PFSK-1 (cell line): ENCODE data around the gene CHRND.

Source experiments
- FOXP2 ChIP-seq: optimal IDR thresholded peaks from 2 replicates; pipeline ENCODE3; 2011; ENCODE audit warnings: borderline replicate concordance, control low read depth, inconsistent platforms; ENCODE audit not compliant: insufficient read depth; ENCODE audit errors: extremely low read length, extremely low read depth
- POLR2AphosphoS5 ChIP-seq: IDR thresholded peaks from 2 replicates; pipeline ENCODE4 v1.6.1; 2012; ENCODE audit warnings: low read depth, mild to moderate bottlenecking, control low read depth, low read length, moderate library complexity
- SIN3A ChIP-seq: IDR thresholded peaks from 2 replicates; pipeline ENCODE4 v1.6.1; 2012; ENCODE audit warnings: mild to moderate bottlenecking, low read length, moderate library complexity, borderline replicate concordance; ENCODE audit not compliant: insufficient read depth
- TAF1 ChIP-seq: IDR thresholded peaks from 2 replicates; pipeline ENCODE4 v1.6.1; 2012; ENCODE audit warnings: low read length, control low read depth, borderline replicate concordance; ENCODE audit not compliant: insufficient read depth
- TF ChIP-seq, protein P1 (sequence below), 2 experiments: IDR thresholded peaks; 2 replicates each; pipeline versions ENCODE4 v1.6.1 to v1.8.0; 2011 to 2012; ENCODE audit warnings: low read depth in 2 of 2, low read length in 2 of 2, control low read depth in 1 of 2, inconsistent platforms in 1 of 2, mild to moderate bottlenecking in 1 of 2, moderate library complexity in 1 of 2; ENCODE audit not compliant: insufficient read depth in 1 of 2

DNA sequence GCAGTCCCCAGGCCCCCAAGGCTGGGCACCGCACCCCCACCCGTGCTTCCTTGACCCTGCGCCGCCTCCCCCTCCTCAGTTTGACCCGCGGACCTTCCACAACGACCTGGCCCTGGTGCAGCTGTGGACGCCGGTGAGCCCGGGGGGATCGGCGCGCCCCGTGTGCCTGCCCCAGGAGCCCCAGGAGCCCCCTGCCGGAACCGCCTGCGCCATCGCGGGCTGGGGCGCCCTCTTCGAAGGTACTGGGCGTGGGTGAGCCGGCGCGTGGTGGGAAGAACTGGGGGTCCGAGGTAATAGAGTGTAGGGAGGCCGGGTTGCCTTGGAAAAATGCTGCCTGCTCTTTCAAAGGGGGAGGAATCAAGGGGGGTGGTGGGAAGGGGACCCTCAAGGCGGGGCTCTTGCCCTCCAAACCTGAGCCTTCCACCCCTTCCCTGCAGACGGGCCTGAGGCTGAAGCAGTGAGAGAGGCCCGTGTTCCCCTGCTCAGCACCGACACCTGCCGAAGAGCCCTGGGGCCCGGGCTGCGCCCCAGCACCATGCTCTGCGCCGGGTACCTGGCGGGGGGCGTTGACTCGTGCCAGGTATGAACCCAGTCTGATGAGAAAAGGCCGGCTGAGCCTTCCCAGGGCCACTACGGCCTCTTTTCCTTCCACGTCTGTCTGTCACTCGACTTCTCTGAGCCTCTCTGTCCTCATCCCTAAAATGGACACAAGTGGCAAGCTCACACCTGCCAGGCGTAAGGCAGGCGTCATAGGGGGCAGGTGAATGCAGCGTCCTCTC lies 3.1 kb upstream of the CHRND start:
- TF ChIP-seq, protein P1, sequence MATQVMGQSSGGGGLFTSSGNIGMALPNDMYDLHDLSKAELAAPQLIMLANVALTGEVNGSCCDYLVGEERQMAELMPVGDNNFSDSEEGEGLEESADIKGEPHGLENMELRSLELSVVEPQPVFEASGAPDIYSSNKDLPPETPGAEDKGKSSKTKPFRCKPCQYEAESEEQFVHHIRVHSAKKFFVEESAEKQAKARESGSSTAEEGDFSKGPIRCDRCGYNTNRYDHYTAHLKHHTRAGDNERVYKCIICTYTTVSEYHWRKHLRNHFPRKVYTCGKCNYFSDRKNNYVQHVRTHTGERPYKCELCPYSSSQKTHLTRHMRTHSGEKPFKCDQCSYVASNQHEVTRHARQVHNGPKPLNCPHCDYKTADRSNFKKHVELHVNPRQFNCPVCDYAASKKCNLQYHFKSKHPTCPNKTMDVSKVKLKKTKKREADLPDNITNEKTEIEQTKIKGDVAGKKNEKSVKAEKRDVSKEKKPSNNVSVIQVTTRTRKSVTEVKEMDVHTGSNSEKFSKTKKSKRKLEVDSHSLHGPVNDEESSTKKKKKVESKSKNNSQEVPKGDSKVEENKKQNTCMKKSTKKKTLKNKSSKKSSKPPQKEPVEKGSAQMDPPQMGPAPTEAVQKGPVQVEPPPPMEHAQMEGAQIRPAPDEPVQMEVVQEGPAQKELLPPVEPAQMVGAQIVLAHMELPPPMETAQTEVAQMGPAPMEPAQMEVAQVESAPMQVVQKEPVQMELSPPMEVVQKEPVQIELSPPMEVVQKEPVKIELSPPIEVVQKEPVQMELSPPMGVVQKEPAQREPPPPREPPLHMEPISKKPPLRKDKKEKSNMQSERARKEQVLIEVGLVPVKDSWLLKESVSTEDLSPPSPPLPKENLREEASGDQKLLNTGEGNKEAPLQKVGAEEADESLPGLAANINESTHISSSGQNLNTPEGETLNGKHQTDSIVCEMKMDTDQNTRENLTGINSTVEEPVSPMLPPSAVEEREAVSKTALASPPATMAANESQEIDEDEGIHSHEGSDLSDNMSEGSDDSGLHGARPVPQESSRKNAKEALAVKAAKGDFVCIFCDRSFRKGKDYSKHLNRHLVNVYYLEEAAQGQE (IDR thresholded peaks at IDR 0.05; ENCODE audit: insufficient read depth in 1 of 2, low read depth in 2 of 2, low read length in 2 of 2) = no peak
- no peak for TF ChIP-seq SIN3A
- no peak for TF ChIP-seq POLR2AphosphoS5
- TF ChIP-seq TAF1 = no peak
- no peak for TF ChIP-seq FOXP2
